Prostate gland (tissue), 2 donors: ENCODE data around the gene CCDC12. TPM values are rescaled to one million over a fixed set of nuclear protein-coding genes. Genes with fewer than 3 reads are reported as not detected.
A peak's percentile ranks its signal among the peaks of the same experiment; 100 is the strongest.

ENCODE experiments used
- DNase-seq: peaks from one replicate; pipeline ENCODE4 v3.0.0-alpha.2; 2019; ENCODE audit warnings: low spot score
- H3K27ac ChIP-seq, 2 donors: fragments of 200-600 bp; sonication (generic); 2 replicates each; pipeline ENCODE4 v1.5.1; 2017 to 2019
- H3K27me3 ChIP-seq: fragments of 200-600 bp; sonication (generic); replicated peaks from 2 replicates; pipeline ENCODE4 v1.5.1; 2019; ENCODE audit not compliant: insufficient read depth
- H3K36me3 ChIP-seq, 2 donors: fragments of 200-600 bp; sonication (generic); 1 replicate in 1 of 2; 2 replicates in 1 of 2; pipeline versions ENCODE4 v1.5.1 to v1.8.1; 2017 to 2019
- H3K4me1 ChIP-seq: fragments of 200-600 bp; sonication (generic); replicated peaks from 2 replicates; pipeline ENCODE4 v1.5.1; 2019
- H3K4me3 ChIP-seq, 2 donors: fragments of 200-600 bp; sonication (generic); 2 replicates each; pipeline ENCODE4 v1.5.1; 2017 to 2019
- H3K9me3 ChIP-seq: fragments of 200-600 bp; sonication (generic); 2 replicates; pipeline ENCODE4 v1.5.1; 2017
- POLR2A ChIP-seq: fragments of 450-650 bp; IDR thresholded peaks from one replicate; pipeline ENCODE4 v1.6.1; 2016; ENCODE audit warnings: antibody characterized with exemption, mild to moderate bottlenecking
- POLR2AphosphoS5 ChIP-seq: sonication (generic); formaldehyde crosslinking; IDR thresholded peaks from one replicate; pipeline ENCODE4 v1.6.1; 2017; ENCODE audit warnings: antibody characterized with exemption
- WGBS: methylation state at CpG from one replicate; pipeline ENCODE4 v1.1.5; 2018; 5-methylcytosine and 5-hydroxymethylcytosine counted together
- intact Hi-C: fragments of 100-400 bp; cut with DNase I; formaldehyde crosslinking; loops from one replicate; pipeline ENCODE4 v1.14.2; 2022
- total RNA-seq, 2 donors: library from RNA; depleted of rRNA; stranded (reverse); fragments of >200 nt; gene quantifications; one replicate each; pipeline ENCODE4 v1.1.0, GENCODE V29; 2016
- TF ChIP-seq, protein P1 (sequence below), 4 experiments: fragments of 200-600 bp in 2 of 4; fragments of 450-650 bp in 2 of 4; sonication (generic) in 2 of 4; IDR thresholded peaks; 1 replicate in 3 of 4; 2 replicates in 1 of 4; pipeline ENCODE4 v1.5.1; 2016 to 2019; ENCODE audit warnings: antibody characterized with exemption in 4 of 4, mild to moderate bottlenecking in 2 of 4, moderate library complexity in 2 of 4

The CCDC12 gene
- total RNA-seq, 2 donors from 2014 or later, result 34.6 to 78.7 TPM

DNA sequence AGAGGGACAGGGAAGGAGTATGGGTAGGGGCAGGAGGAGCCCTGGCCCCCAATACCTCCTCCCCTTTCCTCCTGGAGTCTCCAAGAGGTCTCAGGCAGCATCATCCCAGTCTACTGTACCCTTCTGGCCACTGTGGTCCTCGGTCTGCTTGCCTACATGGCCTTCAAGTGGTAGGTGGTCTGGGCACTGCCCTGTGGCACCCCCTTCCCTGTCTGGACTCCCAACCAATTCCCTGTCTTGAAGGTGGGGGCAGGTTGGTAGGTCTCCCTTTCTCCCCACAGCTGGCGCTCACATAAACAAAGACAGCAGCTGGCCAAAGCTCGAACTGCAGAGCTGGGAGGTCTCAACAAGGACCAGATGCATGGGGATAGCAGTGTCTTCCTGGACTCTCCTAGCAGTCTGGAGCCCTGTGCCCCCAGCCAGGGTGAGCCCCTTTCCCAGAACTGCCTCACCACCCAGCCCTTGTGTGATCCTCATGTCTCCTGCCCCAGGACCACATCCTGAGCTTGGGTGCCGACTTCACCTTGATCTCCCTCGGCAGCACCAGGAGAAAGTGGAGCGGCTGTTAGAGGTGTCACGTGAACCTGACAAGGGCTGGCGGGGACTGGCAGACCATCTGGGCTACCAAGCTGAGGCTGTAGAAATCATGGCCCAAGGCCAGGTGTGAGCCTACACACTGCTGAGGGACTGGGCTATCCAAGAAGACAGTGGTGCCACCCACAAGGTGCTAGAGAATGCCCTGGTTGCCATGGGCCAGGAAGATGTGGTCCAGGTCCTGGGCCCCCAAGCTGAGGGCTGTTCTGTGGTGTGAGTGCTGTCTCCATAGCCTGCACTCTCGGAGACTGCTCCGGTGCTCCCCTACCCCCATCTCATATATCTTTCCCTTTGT lies 36.0 kb upstream of the CCDC12 start:
- WGBS, result 85% methylated on average over 10 of the region's 10 CpGs
- H3K27ac ChIP-seq, result no peak overlapping the region
- no peaks in the 10 kb centered on the region for H3K27me3 ChIP-seq
- no peaks in the 10 kb centered on the region for H3K4me1 ChIP-seq
- DNase-seq, result no peak
- TF ChIP-seq POLR2A (no peak), POLR2AphosphoS5 (no peak)
- TF ChIP-seq, protein P1, sequence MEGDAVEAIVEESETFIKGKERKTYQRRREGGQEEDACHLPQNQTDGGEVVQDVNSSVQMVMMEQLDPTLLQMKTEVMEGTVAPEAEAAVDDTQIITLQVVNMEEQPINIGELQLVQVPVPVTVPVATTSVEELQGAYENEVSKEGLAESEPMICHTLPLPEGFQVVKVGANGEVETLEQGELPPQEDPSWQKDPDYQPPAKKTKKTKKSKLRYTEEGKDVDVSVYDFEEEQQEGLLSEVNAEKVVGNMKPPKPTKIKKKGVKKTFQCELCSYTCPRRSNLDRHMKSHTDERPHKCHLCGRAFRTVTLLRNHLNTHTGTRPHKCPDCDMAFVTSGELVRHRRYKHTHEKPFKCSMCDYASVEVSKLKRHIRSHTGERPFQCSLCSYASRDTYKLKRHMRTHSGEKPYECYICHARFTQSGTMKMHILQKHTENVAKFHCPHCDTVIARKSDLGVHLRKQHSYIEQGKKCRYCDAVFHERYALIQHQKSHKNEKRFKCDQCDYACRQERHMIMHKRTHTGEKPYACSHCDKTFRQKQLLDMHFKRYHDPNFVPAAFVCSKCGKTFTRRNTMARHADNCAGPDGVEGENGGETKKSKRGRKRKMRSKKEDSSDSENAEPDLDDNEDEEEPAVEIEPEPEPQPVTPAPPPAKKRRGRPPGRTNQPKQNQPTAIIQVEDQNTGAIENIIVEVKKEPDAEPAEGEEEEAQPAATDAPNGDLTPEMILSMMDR (IDR thresholded peaks at IDR 0.05), result no peak
- intact Hi-C loops, result loop anchor here (10.0 kb wide), 1 partner anchor 152 kb away; the partner anchor contains the start of gene SETD2
- no peaks in the 10 kb centered on the region for H3K36me3 ChIP-seq
- H3K4me3 ChIP-seq, result no peak overlapping the region
- H3K9me3 ChIP-seq, result no peaks in the 10 kb centered on the region

DNA sequence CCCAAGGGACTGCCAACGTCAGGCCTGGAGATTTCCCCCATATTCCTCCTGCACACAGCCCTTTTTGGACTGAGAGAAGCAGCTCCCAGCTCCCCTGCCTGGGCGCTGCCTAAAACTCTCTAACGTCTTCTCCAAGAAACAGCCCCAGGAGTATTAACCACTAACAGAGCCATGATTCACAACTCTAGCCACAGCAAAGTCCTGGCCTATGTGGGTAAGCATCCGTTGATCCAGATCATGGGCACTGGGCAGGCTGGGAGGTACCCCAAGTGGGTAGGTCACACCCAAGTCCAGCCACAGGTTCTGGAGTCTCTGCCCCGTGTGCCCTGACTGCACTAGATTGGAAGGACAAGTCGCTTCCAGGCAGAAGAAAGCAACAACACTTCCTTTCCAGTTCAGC lies 34.8 kb upstream of the CCDC12 start:
- TF ChIP-seq POLR2A, result no peak
- no peak for TF ChIP-seq POLR2AphosphoS5
- TF ChIP-seq, protein P1 (IDR thresholded peaks at IDR 0.05), result no peak
- Histone ChIP-seq H3K4me1 (no peaks in the 10 kb centered on the region), H3K4me3 (no peak overlapping the region), H3K9me3 (no peaks in the 10 kb centered on the region), H3K36me3 (no peaks in the 10 kb centered on the region), H3K27me3 (no peaks in the 10 kb centered on the region), H3K27ac (no peak overlapping the region)
- no peak for DNase-seq
- intact Hi-C loops, result loop anchor here (10.0 kb wide), 1 partner anchor 153 kb away; the partner anchor contains the start of gene SETD2
- WGBS, result 86% methylated on average over 6 of the region's 6 CpGs

DNA sequence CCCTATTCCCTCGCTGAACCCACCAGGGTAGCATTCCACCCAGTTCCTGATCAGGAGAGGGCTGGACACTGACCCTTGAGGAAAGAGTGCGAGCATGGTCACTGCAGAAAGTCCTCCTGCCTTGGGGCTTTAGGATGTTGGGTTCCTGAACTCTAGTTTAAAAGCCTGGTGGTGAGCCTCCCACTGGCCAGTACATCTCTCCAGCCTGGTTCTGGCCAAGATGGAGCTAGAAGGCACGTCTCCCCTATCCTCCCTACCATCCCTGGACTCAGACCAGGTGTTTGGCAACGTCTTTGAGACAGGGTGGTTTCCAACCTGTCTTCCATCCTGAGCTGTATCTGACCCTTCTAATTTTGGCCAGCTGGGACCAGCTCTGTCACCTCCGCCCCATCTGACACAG lies 34.4 kb upstream of the CCDC12 start:
- TF ChIP-seq POLR2A (no peak), POLR2AphosphoS5 (no peak)
- TF ChIP-seq, protein P1 (IDR thresholded peaks at IDR 0.05), result no peak
- no peak for DNase-seq
- H3K4me1 ChIP-seq, result no peaks in the 10 kb centered on the region
- no peaks in the 10 kb centered on the region for H3K27me3 ChIP-seq
- H3K27ac ChIP-seq, result no peak overlapping the region
- no peak overlapping the region for H3K4me3 ChIP-seq
- 90% methylated on average over 5 of the region's 5 CpGs for WGBS
- H3K9me3 ChIP-seq, result no peaks in the 10 kb centered on the region
- intact Hi-C loops, result loop anchor here (10.0 kb wide), 1 partner anchor 154 kb away; the partner anchor contains the start of gene SETD2
- no peaks in the 10 kb centered on the region for H3K36me3 ChIP-seq

DNA sequence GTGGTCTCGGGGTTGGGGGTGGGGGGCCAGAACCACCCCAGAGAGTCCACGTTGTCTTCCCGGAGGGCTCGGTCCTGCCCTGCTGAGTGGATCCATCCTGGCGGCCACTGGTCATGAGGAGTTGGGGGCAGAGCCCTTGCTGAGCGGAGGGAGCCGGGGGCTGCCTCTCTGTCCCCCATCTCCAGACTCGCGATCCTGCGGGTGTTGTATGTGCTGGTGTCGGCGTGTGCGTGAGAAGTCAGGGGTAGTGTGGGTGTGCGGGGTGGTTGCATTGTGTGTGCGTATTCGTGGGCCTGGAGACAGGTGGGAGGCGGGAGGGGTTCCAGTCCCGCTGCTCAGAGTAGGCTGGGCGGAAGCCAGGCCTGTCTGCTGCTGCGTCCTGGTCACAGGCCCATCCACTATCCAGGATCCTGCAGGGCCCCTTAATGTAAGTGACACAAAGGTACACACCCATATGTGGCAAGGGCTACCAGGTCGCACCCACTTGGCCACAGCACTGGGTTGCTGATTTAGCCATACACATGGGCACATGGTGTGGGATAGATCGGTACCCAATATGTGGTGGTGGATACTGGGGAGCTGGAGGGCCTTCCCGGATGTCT lies 33.7 kb upstream of the CCDC12 start:
- intact Hi-C loops, result loop anchor here (10.0 kb wide), 1 partner anchor 155 kb away; the partner anchor contains the start of gene SETD2
- Histone ChIP-seq H3K36me3 (no peaks in the 10 kb centered on the region), H3K27me3 (no peaks in the 10 kb centered on the region), H3K4me1 (no peaks in the 10 kb centered on the region), H3K9me3 (no peaks in the 10 kb centered on the region), H3K4me3 (peak overlapping the region; percentile 36 to 48), H3K27ac (peak overlapping the region; percentile 70 to 80)
- no peak for DNase-seq
- WGBS, result 67% methylated on average over 22 of the region's 23 CpGs
- no peak for TF ChIP-seq POLR2AphosphoS5
